ENCODE data around the gene LMO1.

The LMO1 gene

GRCh38 chr11:8309862-8310261 is 46.2 kb upstream of the LMO1 start:
- no peak for TF ChIP-seq RARB (CRISPR knock-in tag; IDR thresholded peaks at IDR 0.05)
- no peak for TF ChIP-seq PPARA (CRISPR knock-in tag; IDR thresholded peaks at IDR 0.05; ENCODE audit: borderline replicate concordance)
- no peak for TF ChIP-seq PATZ1 (CRISPR knock-in tag; IDR thresholded peaks at IDR 0.05; ENCODE audit: borderline replicate concordance)
- TF ChIP-seq CSDC2 (CRISPR knock-in tag; IDR thresholded peaks at IDR 0.05), result no peak
- no peak for TF ChIP-seq GLIS3 (CRISPR knock-in tag; IDR thresholded peaks at IDR 0.05)
- no peak for TF ChIP-seq ZFP30 (CRISPR knock-in tag; IDR thresholded peaks at IDR 0.05)
- TF ChIP-seq ZNF70 (CRISPR knock-in tag; IDR thresholded peaks at IDR 0.05), result no peak
- TF ChIP-seq ARNTL (CRISPR knock-in tag; IDR thresholded peaks at IDR 0.05; ENCODE audit: borderline replicate concordance, low read depth), result no peak
- no peak for TF ChIP-seq ESRRG (CRISPR knock-in tag; IDR thresholded peaks at IDR 0.05)
- ATAC-seq, result peak; percentile 53; the same call in 1 of the 3 replicates

GRCh38 chr11:8309311-8309710 is 45.6 kb upstream of the LMO1 start:
- no peak for ATAC-seq

GRCh38 chr11:8307601-8308000 is 43.9 kb upstream of the LMO1 start:
- no peak for ATAC-seq
- TF ChIP-seq PATZ1 (CRISPR knock-in tag; IDR thresholded peaks at IDR 0.05; ENCODE audit: borderline replicate concordance), result no peak
- TF ChIP-seq ZNF8 (CRISPR knock-in tag; IDR thresholded peaks at IDR 0.05), result no peak
- TF ChIP-seq ZFP3 (CRISPR knock-in tag; IDR thresholded peaks at IDR 0.05), result no peak
- TF ChIP-seq TSHZ2 (CRISPR knock-in tag; IDR thresholded peaks at IDR 0.05), result no peak
- TF ChIP-seq OSR1 (CRISPR knock-in tag; IDR thresholded peaks at IDR 0.05), result no peak
- no peak for TF ChIP-seq SNAI2 (CRISPR knock-in tag; IDR thresholded peaks at IDR 0.05)
- TF ChIP-seq ZC3H10 (CRISPR knock-in tag; IDR thresholded peaks at IDR 0.05), result no peak
- TF ChIP-seq CREB5 (CRISPR knock-in tag; IDR thresholded peaks at IDR 0.05; ENCODE audit: low read depth), result no peak
- no peak for TF ChIP-seq ESRRG (CRISPR knock-in tag; IDR thresholded peaks at IDR 0.05)
- TF ChIP-seq ARNTL (CRISPR knock-in tag; IDR thresholded peaks at IDR 0.05; ENCODE audit: borderline replicate concordance, low read depth), result no peak

More at GRCh38 chr11:8309311-8309710, 45.6 kb upstream of the LMO1 start:
- TF ChIP-seq CREB5 (CRISPR knock-in tag; IDR thresholded peaks at IDR 0.05; ENCODE audit: low read depth) (no peak), RARB (CRISPR knock-in tag; IDR thresholded peaks at IDR 0.05) (no peak), ZC3H10 (CRISPR knock-in tag; IDR thresholded peaks at IDR 0.05) (no peak)

GRCh38 chr11:8301622-8302021 is 37.9 kb upstream of the LMO1 start:
- ATAC-seq, result no peak
- TF ChIP-seq ZFP30 (CRISPR knock-in tag; IDR thresholded peaks at IDR 0.05), result no peak
- no peak for TF ChIP-seq ZNF8 (CRISPR knock-in tag; IDR thresholded peaks at IDR 0.05)
- TF ChIP-seq ESRRG (CRISPR knock-in tag; IDR thresholded peaks at IDR 0.05), result no peak
- no peak for TF ChIP-seq TSHZ2 (CRISPR knock-in tag; IDR thresholded peaks at IDR 0.05)
- TF ChIP-seq PATZ1 (CRISPR knock-in tag; IDR thresholded peaks at IDR 0.05; ENCODE audit: borderline replicate concordance), result no peak
- TF ChIP-seq CSDC2 (CRISPR knock-in tag; IDR thresholded peaks at IDR 0.05), result no peak

All from SK-N-SH treated with all-trans-retinoic acid at 6 μM for 48 hours (cell line).